Measurements from ENCODE around the gene TRAK1. TPM values are rescaled to one million over a fixed set of nuclear protein-coding genes. Genes with fewer than 3 reads are reported as not detected.

TRAK1 gene
- total RNA-seq, 1 donor from 2014 or later = 50.7 TPM

- DNase-seq (ENCODE audit: low spot score in 2 of 2, unreplicated experiment in 2 of 2) = no peak
- H3K36me3 Mint-ChIP-seq = peaks cover 15% of the 10 kb centered on the region
- H3K4me1 Mint-ChIP-seq = peaks cover 18% of the 10 kb centered on the region
- no peak overlapping the region for H3K4me3 Mint-ChIP-seq
- peak overlapping the region; percentile 67 for H3K27ac Mint-ChIP-seq
- no peaks in the 10 kb centered on the region for H3K27me3 Mint-ChIP-seq (ENCODE audit: low read depth)
- TF ChIP-seq, protein P1, sequence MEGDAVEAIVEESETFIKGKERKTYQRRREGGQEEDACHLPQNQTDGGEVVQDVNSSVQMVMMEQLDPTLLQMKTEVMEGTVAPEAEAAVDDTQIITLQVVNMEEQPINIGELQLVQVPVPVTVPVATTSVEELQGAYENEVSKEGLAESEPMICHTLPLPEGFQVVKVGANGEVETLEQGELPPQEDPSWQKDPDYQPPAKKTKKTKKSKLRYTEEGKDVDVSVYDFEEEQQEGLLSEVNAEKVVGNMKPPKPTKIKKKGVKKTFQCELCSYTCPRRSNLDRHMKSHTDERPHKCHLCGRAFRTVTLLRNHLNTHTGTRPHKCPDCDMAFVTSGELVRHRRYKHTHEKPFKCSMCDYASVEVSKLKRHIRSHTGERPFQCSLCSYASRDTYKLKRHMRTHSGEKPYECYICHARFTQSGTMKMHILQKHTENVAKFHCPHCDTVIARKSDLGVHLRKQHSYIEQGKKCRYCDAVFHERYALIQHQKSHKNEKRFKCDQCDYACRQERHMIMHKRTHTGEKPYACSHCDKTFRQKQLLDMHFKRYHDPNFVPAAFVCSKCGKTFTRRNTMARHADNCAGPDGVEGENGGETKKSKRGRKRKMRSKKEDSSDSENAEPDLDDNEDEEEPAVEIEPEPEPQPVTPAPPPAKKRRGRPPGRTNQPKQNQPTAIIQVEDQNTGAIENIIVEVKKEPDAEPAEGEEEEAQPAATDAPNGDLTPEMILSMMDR (IDR thresholded peaks at IDR 0.05; ENCODE audit: unreplicated experiment) = no peak
- H3K9me3 Mint-ChIP-seq = peaks cover 11% of the 10 kb centered on the region
Observed at GRCh38 chr3:42079701-42080452, 11.3 kb upstream of the TRAK1 start.

DNA sequence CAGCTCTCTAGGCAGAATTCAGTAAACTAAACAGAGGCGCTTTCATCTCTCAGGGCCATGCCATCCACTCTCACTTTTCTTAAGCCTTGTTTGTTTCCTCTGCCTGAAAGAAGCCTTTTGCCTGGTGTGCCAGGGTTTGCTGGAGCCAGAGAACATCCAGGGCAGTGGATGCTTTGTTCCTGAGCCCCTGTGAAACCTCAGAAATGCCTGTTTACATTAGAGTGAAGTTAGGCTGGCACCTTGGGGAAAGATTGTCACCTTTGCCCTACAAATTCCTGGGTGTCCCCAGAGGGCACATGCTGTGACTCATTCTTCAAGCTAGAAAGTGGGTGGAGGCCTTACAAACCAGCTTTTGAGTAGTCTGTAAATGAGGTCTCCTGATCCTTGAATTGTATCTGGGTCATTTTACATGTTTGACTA lies 10.7 kb upstream of the TRAK1 start:
- H3K4me3 Mint-ChIP-seq = no peak overlapping the region
- H3K4me1 Mint-ChIP-seq = peaks cover 18% of the 10 kb centered on the region
- peaks cover 11% of the 10 kb centered on the region for H3K9me3 Mint-ChIP-seq
- DNase-seq (ENCODE audit: low spot score in 2 of 2, unreplicated experiment in 2 of 2) = no peak
- peaks cover 15% of the 10 kb centered on the region for H3K36me3 Mint-ChIP-seq
- TF ChIP-seq, protein P1 (IDR thresholded peaks at IDR 0.05; ENCODE audit: unreplicated experiment) = no peak
- H3K27ac Mint-ChIP-seq = peak overlapping the region; percentile 67
- no peaks in the 10 kb centered on the region for H3K27me3 Mint-ChIP-seq (ENCODE audit: low read depth)

- Mint-ChIP-seq H3K27ac (peak overlapping the region; percentile 76), H3K4me1 (peaks cover 23% of the 10 kb centered on the region)
Observed at GRCh38 chr3:42081838-42082473, 9.2 kb upstream of the TRAK1 start.

DNA sequence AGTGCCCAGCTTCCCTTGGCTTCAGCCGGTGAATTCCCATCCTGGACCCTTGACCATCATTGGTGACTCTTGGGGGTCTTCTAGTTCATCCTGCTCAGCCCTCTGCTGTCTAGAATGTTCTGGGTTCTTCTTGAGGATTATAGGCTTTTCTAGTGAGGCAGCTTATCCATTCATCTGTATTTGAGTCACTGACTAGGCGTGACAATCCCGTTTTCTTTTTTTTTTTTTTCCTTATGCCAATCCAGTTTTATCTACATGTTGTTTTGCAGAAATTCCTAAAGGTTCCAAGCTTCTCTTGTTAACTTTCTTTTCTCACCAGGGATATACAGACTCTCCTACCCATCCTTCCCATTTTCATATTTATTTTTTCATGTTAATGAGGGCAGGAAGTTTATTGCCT lies 6.6 kb upstream of the TRAK1 start:
- DNase-seq (ENCODE audit: low spot score in 2 of 2, unreplicated experiment in 2 of 2) = no peak
- Mint-ChIP-seq H3K27me3 (ENCODE audit: low read depth) (no peaks in the 10 kb centered on the region), H3K4me3 (no peak overlapping the region), H3K36me3 (peaks cover 13% of the 10 kb centered on the region), H3K9me3 (no peaks in the 10 kb centered on the region), H3K27ac (no peak overlapping the region), H3K4me1 (peaks cover 22% of the 10 kb centered on the region)
- TF ChIP-seq, protein P1 (IDR thresholded peaks at IDR 0.05; ENCODE audit: unreplicated experiment) = no peak

More at GRCh38 chr3:42081838-42082473, 9.2 kb upstream of the TRAK1 start:
- Mint-ChIP-seq H3K9me3 (peaks cover 11% of the 10 kb centered on the region), H3K36me3 (peaks cover 10% of the 10 kb centered on the region), H3K4me3 (no peak overlapping the region), H3K27me3 (ENCODE audit: low read depth) (no peaks in the 10 kb centered on the region)
- DNase-seq (ENCODE audit: low spot score in 2 of 2, unreplicated experiment in 2 of 2) = no peak
- TF ChIP-seq, protein P1 (IDR thresholded peaks at IDR 0.05; ENCODE audit: unreplicated experiment) = no peak

DNA sequence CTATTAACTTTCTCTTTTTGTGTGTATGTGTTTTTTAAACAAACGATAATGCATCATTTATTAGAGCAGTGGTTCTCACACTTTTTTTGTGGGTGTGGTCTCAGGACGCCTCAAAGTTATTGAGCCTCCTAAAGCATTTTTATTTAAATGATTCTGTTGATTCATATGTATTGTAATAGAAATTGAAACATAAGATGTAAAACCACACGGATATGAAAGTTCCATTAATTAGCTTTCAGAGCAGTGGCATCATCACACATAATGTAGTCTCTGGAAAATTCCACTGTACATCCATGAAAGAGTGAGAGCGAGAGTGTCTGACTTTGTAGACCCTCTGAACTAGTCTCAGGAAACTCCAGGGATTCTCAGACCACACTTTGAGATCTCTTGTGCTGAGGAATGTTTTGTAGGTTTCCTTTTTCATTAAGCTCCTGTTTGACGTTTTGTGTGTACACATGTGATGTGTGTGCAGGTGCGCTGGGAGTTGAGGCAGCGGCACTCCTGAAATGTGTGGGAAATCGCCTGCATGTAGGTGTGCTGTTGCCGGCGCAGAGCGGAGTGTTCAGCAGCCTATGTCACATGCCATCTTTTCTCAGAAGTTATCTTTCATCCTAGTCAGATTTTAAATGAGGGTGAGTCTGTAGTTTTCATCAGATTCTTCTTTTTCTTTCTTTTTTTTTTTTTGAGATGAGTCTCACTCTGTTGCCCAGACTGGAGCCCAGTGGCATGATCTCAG lies 5.3 kb upstream of the TRAK1 start:
- no peak for DNase-seq (ENCODE audit: low spot score in 2 of 2, unreplicated experiment in 2 of 2)
- H3K9me3 Mint-ChIP-seq = no peaks in the 10 kb centered on the region
- H3K4me1 Mint-ChIP-seq = peaks cover 15% of the 10 kb centered on the region
- no peak overlapping the region for H3K4me3 Mint-ChIP-seq
- peaks cover 24% of the 10 kb centered on the region for H3K36me3 Mint-ChIP-seq
- TF ChIP-seq, protein P1 (IDR thresholded peaks at IDR 0.05; ENCODE audit: unreplicated experiment) = no peak
- H3K27me3 Mint-ChIP-seq (ENCODE audit: low read depth) = no peaks in the 10 kb centered on the region
- H3K27ac Mint-ChIP-seq = peak overlapping the region; percentile 71

Data from mesothelial cell of epicardium (in vitro differentiated cells).